HG02943 (cell line): ENCODE data around the gene CDKN2C.
"Not testable (repeated sequence)": the region's sequence is repeated elsewhere in the genome, so short reads cannot be mapped to it uniquely, and the experiment has no call there.

ENCODE experiments used
- ATAC-seq: cut with Tn5 transposase; IDR thresholded peaks from one replicate; pipeline ENCODE4 v1.9.1; 2021; ENCODE audit warnings: mild to moderate bottlenecking, low read depth, moderate library complexity; ENCODE audit not compliant: unreplicated experiment

The CDKN2C gene

GRCh38 chr1:50978144-50978851 is 8.3 kb downstream of the CDKN2C start:
- ATAC-seq: peak; percentile 50

DNA sequence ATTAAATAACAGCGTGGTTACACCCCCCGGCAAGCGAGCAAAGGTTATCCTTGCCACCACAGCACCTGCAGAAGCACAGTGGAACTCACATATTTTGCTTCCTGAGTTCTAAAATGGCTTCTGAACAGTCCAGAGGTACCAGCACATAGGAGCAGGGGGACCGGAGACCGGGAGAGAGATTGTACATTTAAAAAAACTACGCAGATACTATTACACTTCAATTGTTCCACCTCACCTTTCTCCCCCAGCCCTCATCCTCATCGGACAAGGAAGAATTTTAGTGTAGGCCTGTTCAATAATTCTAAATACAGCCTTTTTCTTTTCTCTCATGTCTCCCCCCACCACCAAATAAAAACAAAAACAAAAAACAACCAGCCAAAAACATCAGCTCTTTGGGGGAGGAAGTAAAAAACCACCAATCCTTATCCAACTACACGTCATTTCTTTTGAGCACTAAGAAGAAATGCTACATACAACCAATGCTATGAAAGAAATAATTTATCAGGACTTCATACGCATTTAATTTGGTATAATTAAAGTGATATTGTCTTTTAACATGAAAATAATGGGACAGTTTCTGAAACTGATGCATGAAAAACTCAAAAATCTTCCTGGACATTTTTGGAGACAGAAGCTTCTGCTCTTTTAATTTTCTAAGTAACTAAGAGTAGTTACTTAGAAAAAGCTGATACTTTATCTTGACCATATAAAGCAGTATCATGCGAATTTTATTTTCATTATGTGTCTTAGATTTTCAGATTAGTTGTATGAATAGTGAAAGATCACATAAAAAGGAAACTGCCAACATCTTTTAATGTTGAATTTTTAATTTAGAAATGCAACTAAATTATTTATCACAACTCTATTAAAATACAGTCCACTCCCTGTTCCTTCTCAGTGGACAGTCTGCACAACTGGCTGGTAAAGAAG is 9.1 kb downstream of the CDKN2C start:
- no peak for ATAC-seq

GRCh38 chr1:50979937-50980336 is 9.9 kb downstream of the CDKN2C start:
- no peak for ATAC-seq

DNA sequence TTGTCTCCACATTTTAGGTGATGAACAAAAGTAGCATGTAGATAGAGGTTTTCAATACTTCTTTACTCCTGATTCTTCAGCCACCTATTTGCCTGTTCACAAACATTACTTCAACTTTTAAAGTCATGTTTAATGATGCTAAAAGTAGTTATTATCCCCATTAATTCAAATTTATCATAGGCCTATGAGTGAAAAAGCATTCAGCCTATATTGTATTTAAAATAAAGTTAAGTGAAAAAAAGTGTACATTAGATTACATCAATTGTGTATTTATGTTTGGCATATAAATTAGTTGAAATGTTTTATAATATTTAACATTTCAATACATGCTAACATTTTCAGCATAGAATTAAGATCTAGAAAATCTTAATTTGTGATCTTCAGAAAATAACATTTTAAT is 10.5 kb downstream of the CDKN2C start:
- ATAC-seq: no peak

GRCh38 chr1:50981741-50982140 is 11.7 kb downstream of the CDKN2C start:
- ATAC-seq: no peak

DNA sequence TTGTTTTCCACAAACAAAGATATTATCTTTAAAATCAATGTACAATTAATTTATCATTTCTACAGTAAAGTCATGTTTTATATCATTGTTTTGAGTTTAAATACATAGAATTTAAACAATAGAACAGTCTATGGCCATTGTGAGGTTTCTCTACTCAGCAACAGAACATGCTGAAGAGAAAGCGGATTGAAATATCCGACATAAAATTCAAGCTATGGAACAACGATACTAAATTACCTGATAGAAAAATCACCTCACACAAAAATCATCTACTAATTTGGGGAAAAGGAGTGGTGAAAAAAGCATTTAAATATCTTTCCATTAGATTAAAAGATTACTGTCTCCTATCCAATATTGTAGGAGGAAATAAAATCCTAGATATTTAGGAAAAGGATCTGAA is 12.6 kb downstream of the CDKN2C start:
- ATAC-seq: no peak

DNA sequence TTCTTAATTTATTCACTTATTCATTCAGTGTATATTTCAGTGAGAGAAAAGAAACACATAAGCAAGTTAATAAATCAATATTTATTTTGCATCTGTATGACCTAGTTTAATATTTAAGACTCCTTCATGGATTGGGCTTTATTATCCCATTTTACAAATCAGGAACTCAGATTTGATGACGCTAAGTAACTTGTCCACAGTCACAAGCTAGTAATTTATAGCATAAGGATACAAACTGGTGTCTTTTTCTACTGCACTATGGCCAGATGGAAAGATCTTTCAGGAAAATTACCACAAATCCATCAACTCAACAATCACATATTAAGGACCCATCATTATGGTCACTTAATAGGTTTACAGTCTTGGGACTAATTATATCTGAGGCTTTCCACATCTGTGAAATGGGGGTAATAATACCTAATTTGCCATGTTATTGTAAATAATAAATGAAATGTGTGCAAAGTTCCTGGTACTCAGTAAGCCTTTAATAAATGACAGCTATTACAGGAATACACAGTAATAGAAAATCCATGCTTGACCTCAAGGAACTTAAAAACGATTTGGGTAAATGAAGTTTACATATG is 13.3 kb downstream of the CDKN2C start:
- ATAC-seq: no peak

GRCh38 chr1:50985094-50985493 is 15.0 kb downstream of the CDKN2C start:
- ATAC-seq: no peak

- ATAC-seq: no peak
Observed at GRCh38 chr1:50986653-50987052, 16.6 kb downstream of the CDKN2C start.

DNA sequence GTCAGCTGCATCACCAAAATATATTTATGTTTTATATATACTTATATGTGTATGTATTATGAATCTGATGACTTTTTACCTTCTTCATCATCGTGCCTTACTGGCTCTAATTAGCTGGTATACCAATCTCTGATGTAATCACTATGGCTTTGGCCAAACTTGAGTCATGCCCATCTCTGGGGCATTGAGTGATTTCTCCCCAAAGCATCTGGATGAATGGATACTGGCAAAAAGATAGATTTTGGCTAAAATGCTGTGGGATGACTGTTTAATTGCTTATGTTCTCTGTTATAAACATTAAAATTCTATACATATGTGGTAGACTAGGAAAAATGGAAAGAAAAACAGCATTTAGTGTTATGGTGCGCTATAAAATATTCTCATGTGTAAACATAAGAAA is 19.6 kb downstream of the CDKN2C start:
- ATAC-seq: no peak

- no peak for ATAC-seq
Observed at GRCh38 chr1:50992532-50993318, 22.7 kb downstream of the CDKN2C start.

DNA sequence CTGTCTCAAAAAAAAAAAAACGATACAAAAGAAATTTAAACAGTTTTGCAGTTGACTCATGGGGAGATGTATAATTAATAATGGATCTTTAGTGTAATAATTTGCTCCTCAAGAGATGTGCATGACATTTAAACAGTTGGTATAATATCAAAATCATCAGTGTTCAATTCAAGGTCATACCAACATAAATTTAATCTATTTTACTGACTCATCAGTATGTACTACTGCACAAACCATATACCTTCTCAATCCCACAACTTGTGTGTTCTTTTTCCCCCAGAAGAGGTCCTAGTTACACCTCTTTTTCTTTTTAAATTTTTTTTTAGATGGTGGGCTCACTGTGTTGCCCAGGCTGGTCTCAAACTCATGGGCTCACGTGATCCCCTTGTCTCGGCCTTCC is 23.6 kb downstream of the CDKN2C start:
- no peak for ATAC-seq

DNA sequence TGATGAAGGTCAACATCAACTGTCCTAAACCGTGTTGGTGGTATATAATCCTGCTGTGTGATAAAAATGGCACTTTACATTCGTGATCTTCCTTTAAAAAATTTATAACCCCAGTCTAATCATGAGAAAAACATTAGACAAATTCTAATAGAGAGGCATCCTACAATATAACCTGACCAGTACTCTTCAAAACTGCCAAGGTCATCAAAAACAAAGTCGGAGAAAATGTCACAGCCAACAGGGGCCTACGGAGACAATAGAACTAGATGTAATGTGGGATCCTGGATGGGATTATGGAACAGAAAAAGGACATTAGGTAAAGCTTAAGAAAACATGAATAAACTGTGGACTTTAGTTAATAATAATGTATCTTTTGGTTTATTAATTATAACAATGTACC is 25.0 kb downstream of the CDKN2C start:
- no peak for ATAC-seq

- no peak for ATAC-seq
Observed at GRCh38 chr1:50995651-50996050, 25.6 kb downstream of the CDKN2C start.

DNA sequence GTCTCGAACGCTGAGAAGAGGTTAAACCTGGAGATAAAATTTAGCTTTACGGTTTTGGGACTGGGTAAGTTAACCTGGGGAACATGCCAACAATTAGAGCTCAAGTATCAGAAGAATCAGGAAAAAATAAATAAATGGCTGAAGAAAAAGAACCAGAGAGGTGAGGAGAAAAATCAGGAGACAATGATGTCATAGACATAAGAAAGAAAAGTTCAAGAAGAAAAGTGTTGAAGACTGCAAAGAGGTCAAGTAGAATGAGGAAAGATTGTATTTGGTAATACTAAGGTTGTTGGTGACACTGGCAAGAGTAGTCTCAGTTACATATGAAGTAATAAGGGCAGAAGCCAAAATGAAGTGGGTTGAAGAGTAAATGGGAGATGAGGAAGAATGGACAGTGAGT is 26.0 kb downstream of the CDKN2C start:
- ATAC-seq: no peak

DNA sequence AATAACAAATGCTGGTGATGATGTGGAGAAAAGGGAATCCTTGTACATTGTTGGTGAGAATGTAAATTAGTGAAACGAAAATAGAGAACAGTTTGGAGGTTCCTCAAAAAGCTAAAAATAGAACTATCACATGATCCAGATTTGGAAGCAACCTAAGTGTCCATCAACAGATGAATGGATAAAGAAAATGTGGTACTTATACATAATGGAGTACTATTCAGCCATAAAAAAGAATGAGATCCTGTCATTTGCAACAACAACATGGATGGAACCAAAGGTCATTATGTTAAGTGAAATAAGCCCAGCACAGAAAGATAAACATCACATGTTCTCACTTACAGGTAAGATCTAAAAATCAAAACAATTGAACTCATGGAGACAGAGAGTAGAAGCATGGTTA is 29.3 kb downstream of the CDKN2C start:
- not testable (repeated sequence) for ATAC-seq

DNA sequence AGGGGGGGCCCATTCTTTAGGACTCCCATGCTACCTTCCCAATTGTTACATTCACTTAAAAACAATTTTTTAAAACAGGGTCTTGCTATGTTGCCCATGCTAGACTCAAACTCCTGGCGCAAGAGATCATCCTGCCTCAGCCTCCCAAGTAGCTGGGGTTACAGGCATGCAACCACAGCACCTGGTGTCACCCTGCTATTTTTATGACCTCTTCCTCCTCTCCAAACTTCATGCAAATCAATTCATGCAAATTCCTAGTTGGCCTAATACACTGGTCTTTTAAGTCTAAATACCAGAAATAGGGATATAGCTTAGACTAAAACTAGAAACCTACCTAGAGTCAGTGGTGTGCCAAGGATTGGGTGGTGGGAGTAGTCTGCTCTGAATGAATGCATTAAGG is 30.1 kb downstream of the CDKN2C start:
- no peak for ATAC-seq

- ATAC-seq: no peak
Observed at GRCh38 chr1:51000651-51001050, 30.6 kb downstream of the CDKN2C start.

DNA sequence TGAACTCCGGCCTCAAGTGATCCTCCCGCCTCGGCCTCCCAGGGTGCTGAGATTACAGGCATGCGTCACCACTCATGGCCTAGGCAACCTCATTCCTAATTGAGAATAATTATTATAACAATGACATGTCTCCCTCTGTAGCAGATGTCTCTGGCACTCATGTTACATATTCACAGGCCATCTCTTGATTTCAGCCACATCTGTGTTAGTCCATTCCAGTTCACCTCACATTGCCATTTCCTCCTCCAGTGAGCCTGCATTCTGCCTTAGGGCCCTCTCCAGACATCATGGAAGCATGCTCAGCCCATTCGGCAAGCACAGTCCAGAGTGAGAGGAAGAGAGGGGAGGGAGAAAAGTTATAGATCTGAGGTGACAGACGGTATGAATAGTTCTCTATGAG is 32.5 kb downstream of the CDKN2C start:
- no peak for ATAC-seq

DNA sequence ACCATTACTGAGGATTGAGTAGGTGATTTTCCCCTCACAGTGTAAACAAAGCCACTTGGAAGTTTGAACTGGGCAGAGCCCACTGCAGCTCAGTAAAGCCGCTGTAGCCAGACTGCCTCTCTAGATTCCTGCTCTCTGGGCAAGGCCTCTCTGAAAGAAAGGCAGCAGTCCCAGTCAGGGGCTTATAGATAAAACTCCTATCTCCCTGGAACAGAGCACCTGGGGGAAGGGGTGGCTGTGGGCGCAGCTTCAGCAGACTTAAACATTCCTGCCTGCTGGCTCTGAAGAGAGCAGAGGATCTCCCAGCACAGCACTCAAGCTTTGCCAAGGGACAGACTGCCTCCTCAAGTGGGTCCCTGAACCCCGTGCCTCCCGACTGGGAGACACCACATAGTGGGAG is 35.5 kb downstream of the CDKN2C start:
- ATAC-seq: not testable (repeated sequence)

- no peak for ATAC-seq
Observed at GRCh38 chr1:51009381-51009780, 39.3 kb downstream of the CDKN2C start.
